IPS-NIHi7 (cell line): ENCODE results near the gene GMDS.

ENCODE experiments used
- DNase-seq: peaks from one replicate; pipeline ENCODE4 v3.0.0; 2012; ENCODE audit warnings: mixed read lengths; ENCODE audit errors: extremely low spot score

Gene GMDS

GRCh38 chr6:2133716-2134310 is 111.6 kb downstream of the GMDS start:
- DNase-seq: no peak

GRCh38 chr6:2132916-2133315 is 112.5 kb downstream of the GMDS start:
- no peak for DNase-seq

GRCh38 chr6:2132416-2132815 is 113.0 kb downstream of the GMDS start:
- DNase-seq: no peak

- DNase-seq: no peak
Measured at GRCh38 chr6:2129182-2129621, 116.2 kb downstream of the GMDS start.

GRCh38 chr6:2127484-2127911 is 117.9 kb downstream of the GMDS start:
- DNase-seq: no peak

- DNase-seq: no peak
Measured at GRCh38 chr6:2126351-2126750, 119.1 kb downstream of the GMDS start.

- DNase-seq: no peak
Measured at GRCh38 chr6:2125158-2125557, 120.2 kb downstream of the GMDS start.

GRCh38 chr6:2124260-2124709 is 121.1 kb downstream of the GMDS start:
- DNase-seq: no peak

- DNase-seq: no peak
Measured at GRCh38 chr6:2120912-2121311, 124.5 kb downstream of the GMDS start.

- DNase-seq: no peak
Measured at GRCh38 chr6:2119275-2119674, 126.1 kb downstream of the GMDS start.

GRCh38 chr6:2118136-2118535 is 127.3 kb downstream of the GMDS start:
- no peak for DNase-seq

GRCh38 chr6:2117447-2117846 is 128.0 kb downstream of the GMDS start:
- no peak for DNase-seq

- DNase-seq: no peak
Measured at GRCh38 chr6:2116496-2116895, 128.9 kb downstream of the GMDS start.

- no peak for DNase-seq
Measured at GRCh38 chr6:2114100-2114499, 131.3 kb downstream of the GMDS start.

GRCh38 chr6:2111162-2111677 is 134.2 kb downstream of the GMDS start:
- no peak for DNase-seq

GRCh38 chr6:2110504-2110903 is 134.9 kb downstream of the GMDS start:
- DNase-seq: no peak

- DNase-seq: no peak
Measured at GRCh38 chr6:2109796-2110195, 135.6 kb downstream of the GMDS start.

GRCh38 chr6:2108700-2109306 is 136.6 kb downstream of the GMDS start:
- no peak for DNase-seq

- no peak for DNase-seq
Measured at GRCh38 chr6:2104524-2104880, 140.9 kb downstream of the GMDS start.

- DNase-seq: no peak
Measured at GRCh38 chr6:2103765-2104523, 141.5 kb downstream of the GMDS start.

GRCh38 chr6:2102966-2103365 is 142.4 kb downstream of the GMDS start:
- no peak for DNase-seq

- no peak for DNase-seq
Measured at GRCh38 chr6:2102316-2102883, 143.0 kb downstream of the GMDS start.
